Liver (tissue), 9 donors: ENCODE data around the gene SHISAL1. TPM values are rescaled to one million over a fixed set of nuclear protein-coding genes. Genes with fewer than 3 reads are reported as not detected.

Source experiments
- DNase-seq: peaks from one replicate; pipeline ENCODE4 v3.0.0-alpha.2; 2017; ENCODE audit warnings: low spot score
- H3K27ac ChIP-seq, 2 donors: one replicate each; pipeline ENCODE4 v1.7.0; 2013; ENCODE audit warnings: inconsistent platforms in 2 of 2, low read length in 2 of 2, control low read depth in 1 of 2, low read depth in 1 of 2, mild to moderate bottlenecking in 1 of 2
- H3K27me3 ChIP-seq, 4 donors: one replicate each; pipeline versions ENCODE4 v1.6.1 to v1.7.0; 2013; ENCODE audit warnings: low read length in 3 of 4, inconsistent platforms in 1 of 4, mild to moderate bottlenecking in 1 of 4, moderate library complexity in 1 of 4; ENCODE audit not compliant: control insufficient read depth in 4 of 4, insufficient read depth in 4 of 4
- H3K36me3 ChIP-seq, 4 donors: one replicate each; pipeline versions ENCODE4 v1.6.1 to v1.7.0; 2013; ENCODE audit warnings: low read length in 3 of 4, mild to moderate bottlenecking in 3 of 4, low read depth in 1 of 4, moderate library complexity in 1 of 4; ENCODE audit not compliant: control insufficient read depth in 4 of 4, insufficient read depth in 3 of 4
- H3K4me1 ChIP-seq, 4 donors: one replicate each; pipeline versions ENCODE4 v1.6.1 to v1.7.0; 2013; ENCODE audit warnings: low read length in 3 of 4, mild to moderate bottlenecking in 3 of 4, moderate library complexity in 1 of 4; ENCODE audit not compliant: control insufficient read depth in 4 of 4, insufficient read depth in 4 of 4
- H3K4me3 ChIP-seq, 3 donors: one replicate each; pipeline versions ENCODE4 v1.6.1 to v1.7.0; 2013; ENCODE audit warnings: low read length in 3 of 3, control low read depth in 1 of 3, low read depth in 1 of 3, mild to moderate bottlenecking in 1 of 3
- H3K9ac ChIP-seq, 2 donors: one replicate each; pipeline ENCODE4 v1.7.0; 2013; ENCODE audit warnings: low read length in 2 of 2, mild to moderate bottlenecking in 2 of 2, moderate library complexity in 2 of 2, control low read depth in 1 of 2, low read depth in 1 of 2
- H3K9me3 ChIP-seq, 4 donors: one replicate each; pipeline versions ENCODE4 v1.6.1 to v1.7.0; 2013; ENCODE audit warnings: low read length in 3 of 4; ENCODE audit not compliant: control insufficient read depth in 4 of 4
- FOXA1 ChIP-seq: IDR thresholded peaks from 2 replicates; pipeline ENCODE4 v1.6.1; 2016; ENCODE audit warnings: antibody characterized with exemption
- FOXA2 ChIP-seq: IDR thresholded peaks from 2 replicates; pipeline ENCODE4 v1.6.1; 2016; ENCODE audit warnings: antibody characterized with exemption
- HNF4A ChIP-seq, 2 donors: conservative IDR thresholded peaks; 2 replicates each; pipeline ENCODE4 v1.6.1; 2016; ENCODE audit warnings: antibody characterized with exemption in 2 of 2, mild to moderate bottlenecking in 2 of 2
- JUND ChIP-seq, 2 donors: IDR thresholded peaks; 2 replicates each; pipeline ENCODE4 v1.6.1; 2016; ENCODE audit warnings: antibody characterized with exemption in 2 of 2
- MAX ChIP-seq: IDR thresholded peaks from 2 replicates; pipeline ENCODE4 v1.6.1; 2016; ENCODE audit warnings: antibody characterized with exemption
- NR2F2 ChIP-seq: IDR thresholded peaks from 2 replicates; pipeline ENCODE4 v1.6.1; 2016; ENCODE audit warnings: antibody characterized with exemption
- RAD21 ChIP-seq, 2 donors: IDR thresholded peaks; 2 replicates each; pipeline ENCODE4 v1.6.1; 2016; ENCODE audit warnings: antibody characterized with exemption in 2 of 2, mild to moderate bottlenecking in 2 of 2
- RXRA ChIP-seq, 2 donors: IDR thresholded peaks; 2 replicates each; pipeline ENCODE4 v1.6.1; 2017 to 2018; ENCODE audit warnings: antibody characterized with exemption in 2 of 2, mild to moderate bottlenecking in 1 of 2
- SP1 ChIP-seq: IDR thresholded peaks from 2 replicates; pipeline ENCODE4 v1.6.1; 2018; ENCODE audit warnings: antibody characterized with exemption, mild to moderate bottlenecking
- YY1 ChIP-seq: IDR thresholded peaks from 2 replicates; pipeline ENCODE4 v1.6.1; 2016; ENCODE audit warnings: antibody characterized with exemption, mild to moderate bottlenecking
- whole genome bisulfite sequencing: extraction: QIAGEN DNeasy Blood & Tissue Kit; methylation state at CpG from one replicate; pipeline ENCODE4 v1.1.7; 2013; 5-methylcytosine and 5-hydroxymethylcytosine counted together
- polyA plus RNA-seq, 2 donors: library from polyadenylated mRNA; stranded (reverse) in 1 of 2; unstranded in 1 of 2; fragments of 200-250 nt in 1 of 2; fragments of >200 nt in 1 of 2; fragmentation: Nextera tagmentation in 1 of 2; extraction: Ambion mirVana in 1 of 2; gene quantifications; one replicate each; pipeline versions ENCODE4 v1.2.1 to v1.2.3, GENCODE V29; 2013 to 2015
- total RNA-seq, 2 donors: library from RNA; depleted of rRNA; stranded (reverse); fragments of >200 nt; gene quantifications; one replicate each; pipeline ENCODE4 v1.2.3, GENCODE V29; 2014
- TF ChIP-seq, protein P1 (sequence below): IDR thresholded peaks from 2 replicates; pipeline ENCODE4 v1.6.1; 2016; ENCODE audit warnings: antibody characterized with exemption, mild to moderate bottlenecking
- TF ChIP-seq, protein P2 (sequence below): IDR thresholded peaks from 2 replicates; pipeline ENCODE4 v1.6.1; 2016; ENCODE audit warnings: antibody characterized with exemption
- TF ChIP-seq, protein P3 (sequence below): fragments of 150-350 bp; IDR thresholded peaks from 2 replicates; pipeline ENCODE4 v1.5.1; 2017; ENCODE audit warnings: improper control_type of control experiment, low read depth, low read length; ENCODE audit not compliant: missing input control
- TF ChIP-seq, protein P4 (sequence below): IDR thresholded peaks from 2 replicates; pipeline ENCODE4 v1.6.1; 2016; ENCODE audit warnings: antibody characterized with exemption
- donor health status: healthy.
- donor health status: healthy.
- donor health status: healthy.
- donor health status: healthy.
- donor health status: healthy.

Gene SHISAL1
- total and polyA plus RNA-seq, 4 donors = 0.07 to 0.17 (median 0.13) TPM

DNA sequence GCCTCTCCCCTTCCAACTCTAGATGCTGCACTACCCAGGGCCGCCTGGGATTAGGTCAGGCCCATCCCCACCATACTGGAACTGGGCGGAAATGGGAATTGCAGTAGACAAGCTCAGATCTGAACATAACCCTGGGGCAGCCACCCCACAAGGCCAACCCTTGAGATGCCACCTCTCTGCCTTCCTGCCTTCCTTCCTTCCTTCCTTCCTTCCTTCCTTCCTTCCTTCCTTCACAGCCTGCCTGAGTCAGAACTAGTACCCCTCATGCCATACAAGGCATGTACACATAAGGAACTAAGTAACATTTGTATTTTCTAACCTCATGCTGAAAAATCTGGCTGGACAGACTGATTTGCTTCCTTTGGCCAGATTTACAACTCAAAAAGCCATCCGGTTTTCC lies 28.0 kb downstream of the SHISAL1 start (continued):
- TF ChIP-seq, protein P1, sequence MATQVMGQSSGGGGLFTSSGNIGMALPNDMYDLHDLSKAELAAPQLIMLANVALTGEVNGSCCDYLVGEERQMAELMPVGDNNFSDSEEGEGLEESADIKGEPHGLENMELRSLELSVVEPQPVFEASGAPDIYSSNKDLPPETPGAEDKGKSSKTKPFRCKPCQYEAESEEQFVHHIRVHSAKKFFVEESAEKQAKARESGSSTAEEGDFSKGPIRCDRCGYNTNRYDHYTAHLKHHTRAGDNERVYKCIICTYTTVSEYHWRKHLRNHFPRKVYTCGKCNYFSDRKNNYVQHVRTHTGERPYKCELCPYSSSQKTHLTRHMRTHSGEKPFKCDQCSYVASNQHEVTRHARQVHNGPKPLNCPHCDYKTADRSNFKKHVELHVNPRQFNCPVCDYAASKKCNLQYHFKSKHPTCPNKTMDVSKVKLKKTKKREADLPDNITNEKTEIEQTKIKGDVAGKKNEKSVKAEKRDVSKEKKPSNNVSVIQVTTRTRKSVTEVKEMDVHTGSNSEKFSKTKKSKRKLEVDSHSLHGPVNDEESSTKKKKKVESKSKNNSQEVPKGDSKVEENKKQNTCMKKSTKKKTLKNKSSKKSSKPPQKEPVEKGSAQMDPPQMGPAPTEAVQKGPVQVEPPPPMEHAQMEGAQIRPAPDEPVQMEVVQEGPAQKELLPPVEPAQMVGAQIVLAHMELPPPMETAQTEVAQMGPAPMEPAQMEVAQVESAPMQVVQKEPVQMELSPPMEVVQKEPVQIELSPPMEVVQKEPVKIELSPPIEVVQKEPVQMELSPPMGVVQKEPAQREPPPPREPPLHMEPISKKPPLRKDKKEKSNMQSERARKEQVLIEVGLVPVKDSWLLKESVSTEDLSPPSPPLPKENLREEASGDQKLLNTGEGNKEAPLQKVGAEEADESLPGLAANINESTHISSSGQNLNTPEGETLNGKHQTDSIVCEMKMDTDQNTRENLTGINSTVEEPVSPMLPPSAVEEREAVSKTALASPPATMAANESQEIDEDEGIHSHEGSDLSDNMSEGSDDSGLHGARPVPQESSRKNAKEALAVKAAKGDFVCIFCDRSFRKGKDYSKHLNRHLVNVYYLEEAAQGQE = no peak
- TF ChIP-seq RXRA (IDR thresholded peaks at IDR 0.05) (no peak), MAX (no peak), FOXA1 (no peak), FOXA2 (no peak), HNF4A (conservative IDR thresholded peaks at IDR 0.05) (no peak), YY1 (no peak)

- peaks cover 0 to 3% (median 0%) of the 10 kb centered on the region in 4 donors for H3K27me3 ChIP-seq
- WGBS = 80% methylated on average over 26 of the region's 26 CpGs
- H3K27ac ChIP-seq = no peak overlapping the region
- no peak overlapping the region for H3K4me3 ChIP-seq
- TF ChIP-seq RXRA (IDR thresholded peaks at IDR 0.05) = no peak
- TF ChIP-seq JUND (IDR thresholded peaks at IDR 0.05) = no peak
- no peak for TF ChIP-seq NR2F2
- TF ChIP-seq SP1 = no peak
- no peak overlapping the region for H3K9ac ChIP-seq
- H3K4me1 ChIP-seq = no peaks in the 10 kb centered on the region
- no peak for DNase-seq
- H3K9me3 ChIP-seq = no peaks in the 10 kb centered on the region
- no peaks in the 10 kb centered on the region for H3K36me3 ChIP-seq
Measured at GRCh38 chr22:44281768-44282637, 30.7 kb downstream of the SHISAL1 start.

DNA sequence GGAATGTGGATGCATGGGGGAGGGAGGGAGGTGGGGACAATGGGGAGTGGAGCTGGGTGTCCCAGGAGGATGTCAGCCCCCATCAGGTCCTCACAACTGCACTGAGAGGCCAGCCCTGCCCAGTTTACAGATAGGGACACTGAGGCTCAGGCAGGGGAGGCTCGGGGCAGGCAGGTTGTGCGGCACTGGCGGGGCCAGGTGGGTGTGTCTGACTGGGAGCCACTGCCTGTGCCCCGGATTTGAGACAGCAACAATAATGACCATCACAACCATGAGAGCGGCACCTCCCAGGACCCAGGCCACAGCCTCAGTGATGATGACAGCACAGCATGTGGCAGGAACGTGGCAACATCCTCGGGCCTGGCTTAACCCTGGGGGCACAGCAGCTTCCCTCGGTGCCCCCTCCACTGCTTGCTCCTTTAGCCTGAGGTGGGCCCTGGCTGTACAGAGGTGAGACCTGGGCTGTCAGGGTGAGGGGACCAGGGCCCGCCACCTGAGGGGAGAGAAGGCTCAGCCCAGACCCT lies 32.0 kb downstream of the SHISAL1 start:
- H3K4me1 ChIP-seq = no peaks in the 10 kb centered on the region
- WGBS = 82% methylated on average over 9 of the region's 9 CpGs

More for the DNA sequence above, 32.0 kb downstream of the SHISAL1 start:
- H3K27me3 ChIP-seq = peaks cover 0 to 3% (median 0%) of the 10 kb centered on the region in 4 donors
- H3K27ac ChIP-seq = no peak overlapping the region
- no peak overlapping the region for H3K9ac ChIP-seq
- DNase-seq = no peak
- H3K36me3 ChIP-seq = no peaks in the 10 kb centered on the region
- no peak overlapping the region for H3K4me3 ChIP-seq
- no peaks in the 10 kb centered on the region for H3K9me3 ChIP-seq
- TF ChIP-seq, protein P2, sequence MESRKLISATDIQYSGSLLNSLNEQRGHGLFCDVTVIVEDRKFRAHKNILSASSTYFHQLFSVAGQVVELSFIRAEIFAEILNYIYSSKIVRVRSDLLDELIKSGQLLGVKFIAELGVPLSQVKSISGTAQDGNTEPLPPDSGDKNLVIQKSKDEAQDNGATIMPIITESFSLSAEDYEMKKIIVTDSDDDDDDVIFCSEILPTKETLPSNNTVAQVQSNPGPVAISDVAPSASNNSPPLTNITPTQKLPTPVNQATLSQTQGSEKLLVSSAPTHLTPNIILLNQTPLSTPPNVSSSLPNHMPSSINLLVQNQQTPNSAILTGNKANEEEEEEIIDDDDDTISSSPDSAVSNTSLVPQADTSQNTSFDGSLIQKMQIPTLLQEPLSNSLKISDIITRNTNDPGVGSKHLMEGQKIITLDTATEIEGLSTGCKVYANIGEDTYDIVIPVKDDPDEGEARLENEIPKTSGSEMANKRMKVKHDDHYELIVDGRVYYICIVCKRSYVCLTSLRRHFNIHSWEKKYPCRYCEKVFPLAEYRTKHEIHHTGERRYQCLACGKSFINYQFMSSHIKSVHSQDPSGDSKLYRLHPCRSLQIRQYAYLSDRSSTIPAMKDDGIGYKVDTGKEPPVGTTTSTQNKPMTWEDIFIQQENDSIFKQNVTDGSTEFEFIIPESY = no peak
- TF ChIP-seq, protein P3, sequence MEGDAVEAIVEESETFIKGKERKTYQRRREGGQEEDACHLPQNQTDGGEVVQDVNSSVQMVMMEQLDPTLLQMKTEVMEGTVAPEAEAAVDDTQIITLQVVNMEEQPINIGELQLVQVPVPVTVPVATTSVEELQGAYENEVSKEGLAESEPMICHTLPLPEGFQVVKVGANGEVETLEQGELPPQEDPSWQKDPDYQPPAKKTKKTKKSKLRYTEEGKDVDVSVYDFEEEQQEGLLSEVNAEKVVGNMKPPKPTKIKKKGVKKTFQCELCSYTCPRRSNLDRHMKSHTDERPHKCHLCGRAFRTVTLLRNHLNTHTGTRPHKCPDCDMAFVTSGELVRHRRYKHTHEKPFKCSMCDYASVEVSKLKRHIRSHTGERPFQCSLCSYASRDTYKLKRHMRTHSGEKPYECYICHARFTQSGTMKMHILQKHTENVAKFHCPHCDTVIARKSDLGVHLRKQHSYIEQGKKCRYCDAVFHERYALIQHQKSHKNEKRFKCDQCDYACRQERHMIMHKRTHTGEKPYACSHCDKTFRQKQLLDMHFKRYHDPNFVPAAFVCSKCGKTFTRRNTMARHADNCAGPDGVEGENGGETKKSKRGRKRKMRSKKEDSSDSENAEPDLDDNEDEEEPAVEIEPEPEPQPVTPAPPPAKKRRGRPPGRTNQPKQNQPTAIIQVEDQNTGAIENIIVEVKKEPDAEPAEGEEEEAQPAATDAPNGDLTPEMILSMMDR = no peak
- TF ChIP-seq YY1 (no peak), RAD21 (IDR thresholded peaks at IDR 0.05) (no peak)
- TF ChIP-seq, protein P4, sequence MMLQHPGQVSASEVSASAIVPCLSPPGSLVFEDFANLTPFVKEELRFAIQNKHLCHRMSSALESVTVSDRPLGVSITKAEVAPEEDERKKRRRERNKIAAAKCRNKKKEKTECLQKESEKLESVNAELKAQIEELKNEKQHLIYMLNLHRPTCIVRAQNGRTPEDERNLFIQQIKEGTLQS = no peak
